HG03196 (cell line): ENCODE measurements around the gene XPA.
A peak's percentile ranks its signal among the peaks of the same experiment; 100 is the strongest.

Experiments
- ATAC-seq: cut with Tn5 transposase; IDR thresholded peaks from one replicate; pipeline ENCODE4 v1.9.1; 2021; ENCODE audit not compliant: unreplicated experiment

XPA gene

DNA sequence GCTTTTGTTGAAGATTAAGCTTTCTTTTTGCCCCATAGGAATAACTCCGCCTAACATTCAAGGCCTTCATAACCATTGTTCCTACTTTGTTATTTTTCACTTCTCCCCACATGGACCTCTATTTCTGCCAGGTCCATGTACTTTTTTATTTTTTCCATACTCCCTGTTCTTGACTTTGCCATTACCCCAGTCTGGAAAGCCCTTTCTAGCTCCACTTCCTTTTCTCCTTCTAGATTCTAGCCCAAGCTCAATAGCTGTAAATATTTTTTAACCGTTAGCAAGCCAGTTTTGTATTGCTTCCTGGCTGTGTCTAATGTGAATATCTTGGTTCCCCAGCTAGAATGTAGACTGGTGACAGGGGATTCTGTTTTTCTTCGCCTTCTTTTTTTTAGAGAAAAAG, 37.4 kb downstream of the XPA start:
- no peak for ATAC-seq

DNA sequence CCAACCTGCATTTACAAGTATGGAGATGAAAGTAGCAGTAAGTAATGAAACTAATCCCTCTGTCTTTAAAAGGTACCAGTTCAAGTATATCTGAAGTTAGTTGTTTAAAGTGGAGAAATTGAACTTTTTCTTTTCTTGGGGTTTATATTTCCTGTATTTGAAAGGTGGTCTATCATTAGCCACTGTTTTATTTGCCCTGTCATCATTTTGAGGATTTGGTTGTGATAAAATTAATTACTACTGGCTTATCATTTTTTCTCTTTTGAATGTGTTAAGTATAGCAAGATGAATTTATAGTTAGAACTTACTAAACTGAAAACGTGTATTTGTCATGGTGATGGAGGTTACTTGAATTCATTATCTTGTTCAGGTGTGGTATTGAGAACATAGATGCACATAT, 38.4 kb downstream of the XPA start:
- no peak for ATAC-seq

DNA sequence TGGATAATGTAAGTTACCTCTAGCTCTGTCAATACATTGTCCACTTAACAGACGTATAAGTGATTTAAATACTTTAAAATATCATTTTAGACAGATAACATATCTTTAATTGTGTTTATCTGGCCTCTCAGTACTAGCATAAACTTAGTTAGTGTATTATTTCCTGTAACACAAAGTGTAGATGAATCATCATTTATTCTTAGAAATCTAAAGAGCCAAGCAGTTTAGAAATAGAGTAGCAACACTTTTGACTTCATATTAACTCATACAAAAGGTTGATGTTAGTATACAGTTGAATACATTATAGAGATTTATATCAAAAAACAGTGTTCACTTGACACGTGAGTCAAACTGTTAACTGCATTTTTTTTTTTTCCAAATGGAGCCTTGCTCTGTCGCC, 45.5 kb downstream of the XPA start:
- ATAC-seq = no peak

- ATAC-seq = no peak
Measured at GRCh38 chr9:97647996-97648395, 49.1 kb downstream of the XPA start.

DNA sequence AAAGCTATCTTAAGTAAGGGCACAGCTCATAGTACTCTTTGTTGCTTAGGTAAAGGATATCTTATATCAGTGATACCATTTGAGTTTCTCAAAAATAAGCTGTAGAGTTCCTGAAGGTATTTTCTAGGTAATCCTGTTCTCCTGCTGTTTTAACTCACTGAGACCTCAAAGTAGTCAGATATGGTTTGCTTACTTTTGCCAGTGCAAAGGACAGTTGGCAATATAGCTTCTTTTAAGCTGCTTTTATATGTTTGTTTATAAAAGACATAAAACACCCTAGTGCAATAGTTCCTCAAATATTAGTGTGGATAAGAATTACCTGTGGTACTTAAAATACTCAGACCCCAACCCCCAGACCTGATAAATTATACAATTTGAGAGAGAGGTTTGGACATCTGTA, 51.4 kb downstream of the XPA start:
- ATAC-seq = no peak

DNA sequence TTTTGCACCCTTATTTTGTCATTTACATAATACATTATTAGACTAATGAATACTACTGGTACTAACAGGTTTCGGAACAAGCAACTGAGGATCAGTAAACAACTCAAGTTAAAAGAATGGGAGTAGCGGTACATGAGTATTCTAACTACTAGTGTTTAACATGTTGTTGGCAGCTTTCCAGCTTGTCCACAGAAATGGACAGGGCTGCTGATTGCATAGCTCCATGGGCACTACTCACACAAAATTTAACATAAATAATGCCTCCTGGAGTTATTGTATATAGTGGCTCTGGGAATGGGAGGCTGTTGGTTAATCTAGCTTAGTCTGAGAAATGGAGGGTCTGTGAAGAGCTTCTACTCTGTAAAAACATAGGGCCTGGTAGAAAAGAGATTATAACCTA, 56.8 kb downstream of the XPA start:
- no peak for ATAC-seq

DNA sequence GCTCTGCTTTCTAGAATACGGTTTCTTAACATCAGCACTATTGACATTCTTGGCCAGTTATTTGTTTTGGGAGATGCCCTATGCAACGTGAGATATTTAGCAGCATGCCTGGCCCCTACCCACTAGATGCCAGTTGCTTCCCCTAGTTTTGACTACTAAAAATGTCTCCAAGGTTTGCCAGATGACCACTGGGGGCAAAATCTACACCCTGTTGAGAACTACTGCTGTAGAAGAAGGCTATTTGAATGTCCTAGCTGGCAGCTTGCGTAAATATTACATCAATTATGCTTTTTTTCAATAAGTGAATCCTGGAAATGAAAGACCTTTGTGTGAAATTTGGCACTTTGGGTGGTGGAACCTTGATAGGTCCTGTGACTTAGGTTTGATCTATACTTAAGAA, 58.5 kb downstream of the XPA start:
- no peak for ATAC-seq

- ATAC-seq = no peak
Measured at GRCh38 chr9:97636903-97637302, 60.2 kb downstream of the XPA start.

DNA sequence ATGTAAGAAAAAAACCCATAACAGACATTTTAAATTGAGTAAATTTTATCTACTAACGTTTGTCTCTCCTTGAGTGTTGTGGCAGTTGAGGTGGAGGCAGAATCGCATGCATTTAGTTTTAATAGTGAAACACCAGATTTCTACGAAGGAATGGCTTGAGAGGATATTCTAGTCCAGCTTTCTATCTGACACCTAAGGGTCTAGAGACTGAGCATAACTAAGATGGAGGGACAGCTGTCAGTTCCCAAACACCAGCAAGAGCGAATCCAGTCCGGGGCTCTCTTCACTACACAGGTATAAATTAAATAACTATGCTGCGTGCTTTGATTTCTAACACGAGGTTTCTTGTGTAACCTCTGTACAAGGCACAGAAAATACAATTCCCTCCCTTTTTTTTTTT, 62.1 kb downstream of the XPA start:
- ATAC-seq = no peak

GRCh38 chr9:97633859-97634490, 63.2 kb downstream of the XPA start:
- ATAC-seq = no peak

DNA sequence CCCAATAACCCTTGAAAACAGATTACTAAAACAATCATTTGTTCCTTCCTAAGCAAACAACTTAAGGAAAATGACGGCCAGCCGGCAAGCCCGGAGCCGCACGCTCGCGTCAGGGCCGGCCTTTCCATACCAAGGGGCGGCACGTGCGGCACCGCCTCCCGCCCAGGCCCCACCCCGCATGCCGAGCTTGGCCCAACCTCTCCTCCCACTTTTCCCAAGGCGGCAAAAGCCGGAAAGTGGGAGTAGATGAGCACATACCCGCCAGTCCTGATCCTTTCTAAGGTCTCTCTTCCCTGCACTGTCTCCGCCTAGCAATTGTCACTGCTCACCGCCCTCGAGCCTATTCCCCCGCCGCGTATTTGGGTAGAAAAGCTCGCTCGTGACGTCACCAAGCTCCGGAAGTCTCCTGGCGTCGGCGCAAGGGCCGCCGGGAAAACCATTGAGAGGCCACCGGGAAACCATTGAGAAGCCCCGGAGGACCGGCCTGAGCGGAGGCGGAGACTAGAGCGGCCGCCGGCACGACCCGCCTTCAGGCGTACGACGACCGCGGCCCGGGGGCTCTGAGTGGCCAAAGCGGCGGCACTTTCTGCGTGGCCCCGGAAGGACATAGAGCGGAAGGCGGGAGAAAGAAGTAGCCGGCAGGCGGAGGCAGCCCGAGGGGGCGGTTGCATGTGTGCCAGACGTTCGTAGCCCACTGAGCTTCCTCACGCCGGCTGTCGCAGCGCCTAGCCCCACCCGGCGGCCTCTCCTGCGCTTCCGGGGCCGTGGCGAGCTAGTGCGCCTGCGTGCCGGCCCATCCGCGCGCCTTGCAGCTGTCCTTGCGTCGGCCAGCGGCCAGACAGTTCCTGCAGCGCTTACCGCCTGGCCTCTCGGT, 63.9 kb downstream of the XPA start, which contains the start of the genes NCBP1 and TSTD2:
NCBP1 (plus strand) TSS at position 837 of the 874 bp plus-strand sequence. CDS start 61 bp downstream, outside the sequence.
TSTD2 (minus strand) TSS at position 384 of the 874 bp plus-strand sequence. CDS start 5,806 bp downstream, outside the sequence.
- peak; percentile 86 for ATAC-seq

GRCh38 chr9:97632248-97632984, 64.7 kb downstream of the XPA start:
- peak; percentile 5 for ATAC-seq

GRCh38 chr9:97630591-97630990, 66.5 kb downstream of the XPA start:
- no peak for ATAC-seq

- ATAC-seq = no peak
Measured at GRCh38 chr9:97629156-97629555, 68.0 kb downstream of the XPA start.

DNA sequence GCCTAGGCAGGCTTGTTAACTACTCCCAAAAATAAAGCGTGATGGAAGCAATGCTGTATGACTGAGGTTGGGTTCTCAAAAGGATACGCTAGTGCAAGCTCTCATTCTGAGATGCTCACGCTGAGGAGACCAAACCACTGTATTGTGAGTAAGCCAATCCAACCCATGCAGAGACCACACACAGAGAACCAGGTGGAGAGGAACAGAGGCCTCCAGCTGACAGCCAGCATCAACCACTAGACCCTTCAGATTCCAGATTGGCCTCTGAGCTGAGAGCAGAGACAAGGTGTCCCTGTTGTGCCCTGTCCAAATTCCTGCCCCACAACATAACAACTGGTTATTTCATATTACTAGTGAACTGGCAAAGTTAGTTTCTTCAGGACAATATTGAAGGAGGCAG, 68.5 kb downstream of the XPA start:
- no peak for ATAC-seq

DNA sequence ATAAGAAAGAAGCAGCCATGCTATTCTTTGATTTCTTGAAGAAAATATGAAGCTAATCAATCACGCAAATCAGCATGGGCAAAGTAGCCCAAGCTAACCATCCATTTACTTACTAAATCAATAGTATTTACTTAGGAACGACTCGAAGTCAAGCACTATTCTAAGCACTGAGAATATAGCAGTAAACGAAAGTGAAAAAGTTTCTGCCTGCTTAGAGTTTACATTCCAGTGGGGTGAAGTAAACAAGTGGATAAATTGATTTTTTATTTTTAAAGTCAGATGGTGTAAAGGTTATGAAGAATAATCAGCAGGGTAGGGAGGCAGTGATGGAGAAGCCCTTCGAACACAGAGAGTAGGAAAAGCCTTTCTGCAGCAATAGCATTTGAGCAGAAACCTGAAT, 69.5 kb downstream of the XPA start:
- ATAC-seq = no peak

GRCh38 chr9:97625620-97626019, 71.5 kb downstream of the XPA start:
- no peak for ATAC-seq
